ENCODE data around the gene PLCB1.

The PLCB1 gene

GRCh38 chr20:8213831-8214587, 81.9 kb downstream of the PLCB1 start:
- DNase-seq = no peak

- no peak for DNase-seq
Measured at GRCh38 chr20:8215361-8215781, 83.3 kb downstream of the PLCB1 start.

DNA sequence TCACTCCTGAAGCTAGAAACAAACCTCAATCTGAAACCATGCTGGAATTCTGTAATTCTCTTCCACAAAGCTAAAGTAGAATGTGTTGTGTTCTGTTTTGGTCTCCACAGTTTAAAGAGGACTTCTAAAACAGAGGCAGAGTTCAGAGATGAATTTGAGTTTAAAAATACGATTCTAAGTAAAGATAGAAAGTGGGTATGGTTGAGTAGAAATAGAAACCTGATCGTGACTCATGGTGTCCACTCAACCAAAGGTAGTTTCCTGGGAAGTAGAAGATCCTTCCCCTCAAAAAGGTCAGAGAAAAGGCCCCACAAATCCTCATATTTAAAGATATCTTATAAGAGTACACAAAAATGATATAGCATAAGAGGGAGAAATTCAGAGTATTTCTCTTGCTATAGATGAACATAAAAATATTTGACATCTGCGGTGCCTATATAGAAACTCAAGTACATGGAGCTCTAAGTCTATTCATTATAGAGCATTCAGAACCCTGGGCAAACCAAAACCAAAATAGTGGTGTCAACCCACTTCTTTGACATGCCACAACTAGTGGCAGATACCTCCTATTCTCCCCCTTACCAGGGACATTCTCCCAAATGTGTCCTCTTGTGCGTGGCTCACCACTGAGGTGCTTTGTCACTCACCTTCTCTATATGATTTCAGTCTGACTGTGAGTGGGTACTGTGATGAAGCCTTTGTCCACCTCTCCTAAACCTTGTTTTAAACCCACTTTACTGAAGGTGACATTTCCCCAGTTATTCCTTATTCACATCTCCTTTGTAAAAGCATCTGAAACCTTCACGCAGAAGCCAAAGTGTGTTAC, 84.5 kb downstream of the PLCB1 start:
- no peak for DNase-seq

GRCh38 chr20:8218861-8219260, 86.8 kb downstream of the PLCB1 start:
- no peak for DNase-seq

DNA sequence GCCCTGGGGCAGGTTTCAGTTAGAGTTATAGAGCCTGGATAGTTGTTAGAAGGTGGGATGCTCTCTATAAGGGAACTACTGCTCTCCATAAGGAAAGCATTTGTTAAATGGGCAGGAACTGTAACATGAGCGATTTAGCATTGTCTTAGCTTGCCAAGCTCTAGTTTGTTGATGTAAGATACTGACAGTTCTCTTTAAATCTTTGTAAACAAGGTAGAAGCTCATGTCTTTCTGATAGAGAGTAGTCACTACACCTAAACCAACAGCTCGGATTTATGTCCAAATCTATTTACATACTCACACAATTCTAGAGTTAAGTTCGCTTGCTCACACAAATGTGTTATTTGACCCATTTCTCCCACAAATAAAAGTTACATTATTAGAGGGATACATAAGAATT, 87.3 kb downstream of the PLCB1 start:
- DNase-seq = no peak

- no peak for DNase-seq
Measured at GRCh38 chr20:8220716-8221115, 88.7 kb downstream of the PLCB1 start.

DNA sequence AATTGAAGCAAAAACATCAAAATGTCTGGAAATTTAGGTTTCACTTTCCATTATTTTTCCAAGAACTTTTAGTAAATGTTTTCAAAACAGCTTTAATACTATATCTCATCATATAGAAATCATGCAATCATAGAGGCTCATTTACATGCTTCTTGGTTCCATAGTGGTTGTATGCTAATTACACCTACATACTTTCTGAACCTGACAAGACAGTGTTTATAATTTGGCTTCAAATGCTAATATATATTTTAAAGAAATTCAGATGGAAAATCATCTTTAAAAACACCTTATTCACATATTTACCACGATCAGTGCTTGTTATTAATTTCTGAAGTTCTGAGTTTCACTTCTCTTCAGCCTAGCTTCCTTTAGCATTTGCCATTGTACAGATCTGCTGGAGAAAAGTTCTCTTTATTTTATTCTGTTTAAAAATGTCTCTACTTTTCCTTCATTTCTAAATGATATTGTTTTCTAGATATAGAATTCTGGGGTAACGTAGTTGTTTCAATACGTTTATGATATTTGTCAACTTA, 89.9 kb downstream of the PLCB1 start:
- DNase-seq = no peak

GRCh38 chr20:8223091-8223870, 91.2 kb downstream of the PLCB1 start:
- no peak for DNase-seq

GRCh38 chr20:8225658-8226057, 93.6 kb downstream of the PLCB1 start:
- DNase-seq = no peak

- DNase-seq = no peak
Measured at GRCh38 chr20:8226106-8226505, 94.0 kb downstream of the PLCB1 start.

DNA sequence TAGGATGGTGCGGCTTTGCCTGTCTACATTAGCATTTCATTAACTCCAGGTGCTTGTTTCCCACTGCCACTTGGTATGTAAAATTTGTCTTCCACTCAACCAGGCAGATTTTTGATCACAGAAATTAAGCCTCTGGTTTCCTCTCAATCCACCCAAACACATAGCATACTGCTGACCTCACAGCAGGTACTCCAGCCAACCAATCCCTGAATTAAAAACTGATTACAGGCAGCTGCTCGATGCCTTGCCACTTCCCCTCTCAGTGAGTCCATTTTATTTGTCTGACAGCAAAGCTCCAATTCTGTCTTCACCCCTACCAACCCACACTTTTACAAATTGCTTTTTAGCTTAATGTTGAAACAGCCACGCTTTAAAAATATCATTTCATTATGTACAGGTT, 95.2 kb downstream of the PLCB1 start:
- DNase-seq = no peak

DNA sequence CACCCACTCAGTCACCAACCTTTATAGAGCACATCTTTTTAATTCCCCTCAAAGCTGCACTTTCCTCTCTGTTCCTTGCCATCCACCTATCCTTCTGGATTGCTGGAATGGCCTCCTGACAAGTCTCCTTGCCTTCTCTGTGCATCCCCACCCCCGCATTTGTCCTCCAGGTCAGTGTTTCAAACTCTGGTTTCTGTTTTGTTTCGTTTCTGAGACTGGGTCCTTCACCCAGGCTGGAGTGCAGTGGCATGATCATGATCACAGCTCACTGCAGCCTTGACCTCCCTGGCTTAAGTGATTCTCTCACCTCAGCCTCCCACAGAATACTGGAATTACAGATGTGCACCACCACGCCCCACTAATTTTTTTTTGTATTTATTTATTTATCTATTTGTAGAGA, 96.2 kb downstream of the PLCB1 start:
- no peak for DNase-seq

DNA sequence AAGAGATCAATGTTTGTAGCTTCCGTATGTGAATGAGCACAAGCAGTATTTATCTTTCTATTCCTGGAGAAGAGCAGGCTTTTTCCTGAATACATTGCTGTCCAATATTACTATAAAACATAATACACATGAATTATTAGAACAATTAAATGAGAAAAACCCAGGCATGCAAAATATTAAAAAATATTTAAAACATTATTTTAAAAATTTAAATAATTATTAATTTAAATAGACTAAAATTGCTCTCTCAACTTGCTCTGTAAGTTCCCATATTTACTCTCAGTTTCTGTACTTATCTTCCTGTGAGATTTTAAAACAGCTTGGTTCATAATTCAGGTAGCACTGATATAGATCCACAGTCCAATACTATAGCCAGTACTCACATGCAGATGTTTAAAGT, 97.0 kb downstream of the PLCB1 start:
- no peak for DNase-seq

GRCh38 chr20:8231038-8231437, 99.0 kb downstream of the PLCB1 start:
- no peak for DNase-seq

DNA sequence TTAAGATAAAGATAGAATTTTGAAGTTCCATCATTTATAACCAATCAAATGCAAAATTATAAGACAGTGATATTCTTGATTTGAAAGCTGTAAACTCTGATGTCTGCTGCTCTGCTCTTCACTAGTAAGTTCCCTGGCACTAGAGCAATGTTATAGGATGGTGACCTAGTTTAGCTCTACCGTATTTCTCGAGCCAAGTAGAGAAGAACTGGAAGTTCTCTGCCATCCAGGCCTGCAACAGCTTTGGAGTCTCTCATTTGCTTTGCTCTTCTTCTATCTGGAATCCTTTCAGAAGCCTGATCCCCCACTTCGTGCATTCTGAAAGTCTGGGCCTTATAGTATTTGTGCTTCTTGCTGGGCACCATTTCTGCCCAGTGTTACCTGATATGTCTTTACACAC, 100.3 kb downstream of the PLCB1 start:
- DNase-seq = no peak

DNA sequence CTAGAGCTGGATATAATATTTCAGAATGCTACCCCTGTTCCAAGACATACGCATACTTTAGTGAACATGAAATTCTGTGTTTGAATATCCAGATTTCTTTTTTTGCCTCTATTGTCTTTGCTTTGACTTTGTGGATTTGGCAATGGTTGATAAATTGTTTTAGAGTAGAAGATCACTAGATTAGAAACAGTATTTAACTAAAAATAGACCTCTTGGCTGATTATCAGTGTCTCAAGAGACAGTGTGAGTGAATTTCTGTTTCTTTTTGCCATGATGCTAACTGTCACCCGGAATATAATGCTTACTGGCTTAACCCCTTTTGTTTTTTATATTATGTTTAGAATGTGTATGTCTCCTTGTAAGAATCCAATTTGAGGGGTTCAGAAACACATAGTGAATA, 102.5 kb downstream of the PLCB1 start:
- no peak for DNase-seq

DNA sequence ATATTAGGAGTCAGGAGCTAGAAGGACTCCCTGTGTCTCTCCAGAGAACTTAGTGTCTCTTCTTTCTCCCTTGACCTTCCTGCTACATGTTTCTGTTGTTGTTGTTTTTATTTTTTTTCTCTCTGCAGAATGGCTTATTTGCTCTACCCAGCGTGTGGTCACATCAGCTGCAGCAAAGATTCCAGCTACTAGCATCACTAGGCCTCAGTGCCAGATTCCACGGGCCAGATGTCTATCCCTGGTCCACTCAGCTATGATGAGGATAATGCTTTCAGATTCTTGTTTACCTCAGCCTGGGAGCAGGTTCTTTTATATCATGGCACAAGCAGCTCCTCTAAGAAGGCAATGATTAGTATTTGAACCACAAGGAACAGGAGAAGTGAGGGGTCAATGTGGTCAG, 110.0 kb downstream of the PLCB1 start:
- no peak for DNase-seq

DNA sequence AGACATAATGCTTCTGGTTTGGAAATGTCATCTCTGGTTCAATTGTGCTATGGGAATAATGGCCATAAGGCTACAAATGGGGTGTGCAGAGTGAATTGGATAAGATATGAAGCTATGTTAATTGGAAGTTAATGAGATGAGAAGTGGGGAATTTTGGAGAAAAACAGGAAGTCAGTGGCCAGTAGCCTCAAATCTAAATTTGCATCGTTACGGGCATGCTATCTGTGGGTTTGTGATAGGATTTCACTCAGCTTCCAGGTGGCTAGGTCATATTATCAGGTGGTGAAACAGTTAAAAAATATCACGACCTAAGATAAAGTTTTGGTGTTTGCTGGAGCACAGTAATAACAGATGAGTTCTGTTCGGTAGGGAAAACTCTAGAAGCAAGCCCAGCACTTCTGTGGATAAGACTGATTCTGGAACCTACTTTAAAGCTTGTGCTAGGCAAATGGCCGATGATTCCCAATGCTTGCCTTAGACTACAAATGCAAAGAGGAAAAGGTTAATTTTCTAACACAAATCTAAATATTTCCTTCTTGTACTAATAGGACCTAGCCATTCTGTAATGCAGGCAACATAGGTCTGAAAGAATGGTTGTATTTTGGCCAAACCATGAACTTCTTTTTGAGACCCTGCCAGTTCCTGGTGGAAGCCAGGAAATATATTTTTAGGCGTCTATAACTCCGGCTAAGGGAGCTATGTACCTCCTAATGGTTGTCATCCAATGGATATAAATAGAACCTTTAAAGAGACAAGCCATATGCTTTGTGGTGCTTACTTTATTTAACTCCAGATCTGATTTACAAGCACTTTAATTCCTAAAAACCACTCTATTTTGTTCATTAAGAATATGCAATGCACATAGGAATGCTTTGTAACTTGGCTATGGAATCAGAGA, 111.0 kb downstream of the PLCB1 start:
- no peak for DNase-seq

DNA sequence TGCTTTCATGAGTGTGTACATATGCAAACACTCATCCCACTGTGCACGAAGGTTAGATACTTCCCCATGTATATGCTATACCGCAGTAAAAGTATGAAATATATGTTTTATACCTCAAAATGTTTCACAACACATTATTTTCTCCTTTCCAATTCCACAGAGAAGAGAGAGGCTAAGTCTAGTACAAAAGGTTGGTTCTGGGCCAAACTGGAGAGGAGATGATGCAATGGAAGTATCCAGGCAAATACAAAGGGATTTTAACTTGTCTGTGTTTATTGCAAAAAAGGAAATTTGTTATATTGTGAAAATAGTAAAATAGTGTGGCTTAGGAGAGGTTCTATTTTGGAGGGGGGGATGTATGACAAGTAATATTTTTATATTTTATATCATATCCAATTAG, 112.6 kb downstream of the PLCB1 start:
- DNase-seq = no peak

DNA sequence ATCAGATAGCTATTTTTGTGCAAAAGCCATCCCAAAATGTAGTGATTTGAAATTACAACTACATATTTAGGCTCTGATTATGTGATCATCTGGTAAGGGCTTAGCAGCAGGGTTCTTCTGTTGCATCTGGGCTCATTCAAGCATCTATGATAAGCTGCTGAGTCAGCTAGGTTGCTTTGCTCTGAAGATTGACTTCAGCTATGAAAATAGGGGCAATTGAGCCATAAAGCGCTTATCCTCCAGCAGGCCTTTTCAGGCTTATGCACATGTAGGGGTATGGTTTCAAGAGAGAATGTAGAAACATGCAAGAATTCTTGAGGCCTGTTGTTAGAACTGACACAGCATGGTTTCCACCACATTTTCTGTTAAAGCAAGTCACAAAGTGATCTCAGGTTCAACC, 114.1 kb downstream of the PLCB1 start:
- DNase-seq = no peak

GRCh38 chr20:8246716-8247115, 114.7 kb downstream of the PLCB1 start:
- no peak for DNase-seq

- no peak for DNase-seq
Measured at GRCh38 chr20:8248051-8248450, 116.0 kb downstream of the PLCB1 start.

All from NCI-H1436 treated with DMSO at 0.1 percent for 48 hours (cell line).